HEK293 (cell line): ENCODE measurements around the gene F2RL3.
A peak's percentile ranks its signal among the peaks of the same experiment; 100 is the strongest.

Experiments used
- CTCF ChIA-PET: fragments of 350-600 bp; formaldehyde crosslinking; extraction: SDS; loops from one replicate; lab custom pipeline; 2021; ENCODE audit warnings: antibody characterized with exemption; lab: Yijun Ruan, JAX
- POLR2A ChIA-PET: fragments of 300-600 bp; formaldehyde crosslinking; extraction: SDS; loops from one replicate; lab custom pipeline; 2020; ENCODE audit warnings: antibody characterized with exemption, inconsistent platforms; lab: Yijun Ruan, JAX
- H3K27ac ChIP-seq: fragments of 200-500 bp; sonication (Bioruptor generic); 2 replicates; pipeline ENCODE4 v1.5.1; 2014; ENCODE audit warnings: low read depth, low read length, control low read depth, inconsistent platforms; ENCODE audit errors: extremely low read depth
- H3K36me3 ChIP-seq, 2 experiments: fragments of 200-500 bp in 1 of 2; sonication (Bioruptor generic) in 1 of 2; 1 replicate in 1 of 2; 2 replicates in 1 of 2; pipeline ENCODE4 v1.5.1; 2014 to 2017; ENCODE audit warnings: inconsistent platforms in 2 of 2, low read length in 2 of 2; ENCODE audit not compliant: control insufficient read depth in 2 of 2, insufficient read depth in 1 of 2
- H3K4me1 ChIP-seq: fragments of 200-500 bp; sonication (Bioruptor generic); 2 replicates; pipeline ENCODE4 v1.5.1; 2014; ENCODE audit warnings: mild to moderate bottlenecking, low read length, inconsistent platforms; ENCODE audit not compliant: control insufficient read depth, insufficient read depth
- H3K4me3 ChIP-seq: 2 replicates; pipeline ENCODE4 v1.5.1; 2011; ENCODE audit warnings: low read depth, mild to moderate bottlenecking, control low read depth, low read length, moderate library complexity
- H3K9me3 ChIP-seq: fragments of 200-500 bp; sonication (Bioruptor generic); 2 replicates; pipeline ENCODE4 v1.5.1; 2014; ENCODE audit warnings: low read depth, low read length, inconsistent platforms; ENCODE audit not compliant: control insufficient read depth, insufficient read depth
- EGR2 ChIP-seq: fragments of 450-650 bp; formaldehyde crosslinking; IDR thresholded peaks from 2 replicates; pipeline ENCODE4 v1.5.1; 2016; ENCODE audit warnings: low read depth, missing biosample characterization, missing genetic modification characterization
- FEZF1 ChIP-seq: fragments of 450-650 bp; formaldehyde crosslinking; IDR thresholded peaks from 2 replicates; pipeline ENCODE4 v1.5.1; 2016; ENCODE audit warnings: missing biosample characterization, missing genetic modification characterization
- KLF1 ChIP-seq: fragments of 450-650 bp; formaldehyde crosslinking; IDR thresholded peaks from 2 replicates; pipeline ENCODE4 v1.5.1; 2016; ENCODE audit warnings: missing biosample characterization, missing genetic modification characterization
- KLF10 ChIP-seq: fragments of 450-650 bp; IDR thresholded peaks from 2 replicates; pipeline ENCODE4 v1.5.1; 2018; ENCODE audit warnings: missing biosample characterization, mild to moderate bottlenecking, missing genetic modification characterization
- OSR2 ChIP-seq: fragments of 450-650 bp; formaldehyde crosslinking; IDR thresholded peaks from 2 replicates; pipeline ENCODE4 v1.5.1; 2016; ENCODE audit warnings: missing biosample characterization, missing genetic modification characterization
- YY1 ChIP-seq: fragments of 450-650 bp; formaldehyde crosslinking; IDR thresholded peaks from 2 replicates; pipeline ENCODE4 v1.5.1; 2018; ENCODE audit warnings: missing biosample characterization, missing genetic modification characterization
- ZBTB6 ChIP-seq: fragments of 450-650 bp; formaldehyde crosslinking; IDR thresholded peaks from 2 replicates; pipeline ENCODE4 v1.5.1; 2017; ENCODE audit warnings: missing biosample characterization, missing genetic modification characterization
- ZBTB8A ChIP-seq: fragments of 450-650 bp; formaldehyde crosslinking; IDR thresholded peaks from 2 replicates; pipeline ENCODE4 v1.5.1; 2016; ENCODE audit warnings: missing biosample characterization, missing genetic modification characterization
- ZFHX2 ChIP-seq: fragments of 450-650 bp; formaldehyde crosslinking; conservative IDR thresholded peaks from 2 replicates; pipeline ENCODE4 v1.5.1; 2016; ENCODE audit warnings: missing biosample characterization, missing genetic modification characterization
- ZFP3 ChIP-seq: fragments of 450-650 bp; formaldehyde crosslinking; IDR thresholded peaks from 2 replicates; pipeline ENCODE4 v1.5.1; 2016; ENCODE audit warnings: low read depth, missing biosample characterization, missing genetic modification characterization
- ZNF112 ChIP-seq: fragments of 450-650 bp; formaldehyde crosslinking; IDR thresholded peaks from 2 replicates; pipeline ENCODE4 v1.5.0; 2017; ENCODE audit warnings: missing biosample characterization, missing genetic modification characterization
- ZNF280C ChIP-seq: fragments of 450-650 bp; formaldehyde crosslinking; IDR thresholded peaks from 2 replicates; pipeline ENCODE4 v1.5.1; 2016; ENCODE audit warnings: missing biosample characterization, missing genetic modification characterization
- ZNF354C ChIP-seq: fragments of 450-650 bp; formaldehyde crosslinking; IDR thresholded peaks from 2 replicates; pipeline ENCODE4 v1.5.1; 2016; ENCODE audit warnings: missing biosample characterization, missing genetic modification characterization, low read depth, borderline replicate concordance
- ZNF449 ChIP-seq: fragments of 450-650 bp; formaldehyde crosslinking; IDR thresholded peaks from 2 replicates; pipeline ENCODE4 v1.5.1; 2017; ENCODE audit warnings: missing biosample characterization, mild to moderate bottlenecking, missing genetic modification characterization, moderate library complexity
- ZNF518A ChIP-seq: fragments of 450-650 bp; formaldehyde crosslinking; conservative IDR thresholded peaks from 2 replicates; pipeline ENCODE4 v1.5.1; 2016; ENCODE audit warnings: low read depth, missing biosample characterization, missing genetic modification characterization
- ZNF521 ChIP-seq: fragments of 450-650 bp; formaldehyde crosslinking; IDR thresholded peaks from 2 replicates; pipeline ENCODE4 v1.5.1; 2017; ENCODE audit warnings: missing biosample characterization, mild to moderate bottlenecking, missing genetic modification characterization
- ZNF585B ChIP-seq: fragments of 450-650 bp; formaldehyde crosslinking; IDR thresholded peaks from 2 replicates; pipeline ENCODE4 v1.5.1; 2016; ENCODE audit warnings: missing biosample characterization, missing genetic modification characterization
- ZNF629 ChIP-seq: fragments of 450-650 bp; formaldehyde crosslinking; IDR thresholded peaks from 2 replicates; pipeline ENCODE4 v1.5.1; 2017; ENCODE audit warnings: missing biosample characterization, missing genetic modification characterization
- ZNF658 ChIP-seq: fragments of 450-650 bp; formaldehyde crosslinking; IDR thresholded peaks from 2 replicates; pipeline ENCODE4; 2016; ENCODE audit warnings: missing biosample characterization, missing genetic modification characterization

F2RL3 gene

GRCh38 chr19:16888629-16889365, at the start of gene F2RL3:
Gene F2RL3, plus strand, starts transcription at chr19:16888999. Its CDS starts 191 bp downstream, at chr19:16889190.
- H3K4me1 ChIP-seq: no peaks in the 10 kb centered on the region
- no peaks in the 10 kb centered on the region for H3K36me3 ChIP-seq
- no peak within 1 kb of the TSS for H3K27ac ChIP-seq
- no peak within 1 kb of the TSS for H3K4me3 ChIP-seq
- CTCF ChIA-PET: interaction anchor here (0.6 kb wide), 1 partner anchor 99 kb away, joined by 3 read pairs; no protein-coding TSS in a partner anchor
- TF ChIP-seq ZBTB8A (tag by site-specific recombination) (no peak), FEZF1 (tag by site-specific recombination) (no peak), ZBTB6 (tag by site-specific recombination) (no peak), ZNF449 (no peak), ZFHX2 (tag by site-specific recombination) (peak; percentile 42; the same call in 1 of the 2 replicates), ZNF280C (tag by site-specific recombination) (no peak), ZNF521 (no peak), ZNF658 (tag by site-specific recombination) (no peak), EGR2 (0 out of 2 replicates have a peak, but pooled peaks have one; percentile 8), KLF10 (tag by site-specific recombination) (no peak), YY1 (no peak), ZNF585B (tag by site-specific recombination) (no peak), ZNF518A (tag by site-specific recombination) (no peak)
- POLR2A ChIA-PET: interaction anchor here (0.6 kb wide), 1 partner anchor 84 kb away, joined by 3 read pairs; no protein-coding TSS in a partner anchor
- H3K9me3 ChIP-seq: no peaks in the 10 kb centered on the region

GRCh38 chr19:16841391-16841926, 47.3 kb upstream of the F2RL3 start:
- H3K36me3 ChIP-seq: peaks cover 30 to 100% of the 10 kb centered on the region in 2 experiments; a peak in 2 of 3 replicates
- no peaks in the 10 kb centered on the region for H3K9me3 ChIP-seq
- H3K27ac ChIP-seq: no peak overlapping the region
- TF ChIP-seq OSR2 (tag by site-specific recombination) (no peak), ZNF521 (no peak), ZNF112 (tag by site-specific recombination) (no peak), ZFP3 (tag by site-specific recombination) (no peak), ZNF354C (no peak), ZNF629 (tag by site-specific recombination) (no peak), KLF1 (tag by site-specific recombination) (no peak)
- TF ChIP-seq, all 188 proteins: peak for 0
- POLR2A ChIA-PET: no interaction called here
- Histone ChIP-seq H3K4me3 (no peak overlapping the region), H3K4me1 (no peaks in the 10 kb centered on the region)
- CTCF ChIA-PET: no interaction called here
